HepG2 (cell line): ENCODE results near the gene AIP. TPM values are rescaled to one million over a fixed set of nuclear protein-coding genes. Genes with fewer than 3 reads are reported as not detected.
A peak's percentile ranks its signal among the peaks of the same experiment; 100 is the strongest.

Experiments
- ARNT ChIP-seq: fragments of 450-650 bp; IDR thresholded peaks from 2 replicates; pipeline ENCODE4 v1.6.1; 2017
- ATF3 ChIP-seq: sonication (generic); formaldehyde crosslinking; IDR thresholded peaks from 2 replicates; pipeline ENCODE4 v1.4.0; 2020; ENCODE audit warnings: missing genetic modification reagents
- CENPBD1 ChIP-seq: sonication (generic); formaldehyde crosslinking; IDR thresholded peaks from 2 replicates; pipeline ENCODE4 v1.8.0; 2022; ENCODE audit warnings: missing genetic modification reagents, low read depth, mild to moderate bottlenecking, borderline replicate concordance
- GRHL1 ChIP-seq: sonication (generic); formaldehyde crosslinking; conservative IDR thresholded peaks from 2 replicates; pipeline ENCODE4 v1.8.0; 2022; ENCODE audit warnings: missing genetic modification reagents
- KMT2A ChIP-seq: sonication (generic); formaldehyde crosslinking; IDR thresholded peaks from 2 replicates; pipeline ENCODE4 v1.4.0; 2020; ENCODE audit warnings: missing genetic modification reagents
- KMT2B ChIP-seq: IDR thresholded peaks from 2 replicates; pipeline ENCODE4 v1.6.1; 2016; ENCODE audit warnings: missing genetic modification reagents, missing compliant biosample characterization
- MAFF ChIP-seq: IDR thresholded peaks from 2 replicates; pipeline ENCODE4 v1.6.1; 2011; ENCODE audit warnings: low read depth, low read length, improper control_type of control experiment
- PITX1 ChIP-seq: sonication (generic); formaldehyde crosslinking; IDR thresholded peaks from 2 replicates; pipeline ENCODE4 v1.5.1; 2020; ENCODE audit warnings: mild to moderate bottlenecking, missing genetic modification reagents
- PRDM15 ChIP-seq: sonication (generic); formaldehyde crosslinking; IDR thresholded peaks from 2 replicates; pipeline ENCODE4 v1.4.0; 2020; ENCODE audit warnings: missing genetic modification reagents
- RERE ChIP-seq: IDR thresholded peaks from 2 replicates; pipeline ENCODE4 v1.6.1; 2016; ENCODE audit warnings: low read depth, missing genetic modification reagents, missing compliant biosample characterization
- TCF7 ChIP-seq: sonication (generic); IDR thresholded peaks from 2 replicates; pipeline ENCODE4 v1.6.1; 2016; ENCODE audit warnings: antibody characterized with exemption, low read depth
- ZFP37 ChIP-seq: sonication (generic); formaldehyde crosslinking; IDR thresholded peaks from 2 replicates; pipeline ENCODE4 v1.4.0; 2020; ENCODE audit warnings: missing genetic modification reagents, borderline replicate concordance
- ZNF468 ChIP-seq: sonication (generic); formaldehyde crosslinking; IDR thresholded peaks from 2 replicates; pipeline ENCODE4 v1.8.0; 2022; ENCODE audit warnings: mild to moderate bottlenecking, moderate library complexity, missing genetic modification reagents
- ZNF510 ChIP-seq: sonication (generic); formaldehyde crosslinking; IDR thresholded peaks from 2 replicates; pipeline ENCODE4 v1.4.0; 2020; ENCODE audit warnings: low read depth, mild to moderate bottlenecking, missing genetic modification reagents
- ZNF878 ChIP-seq: sonication (generic); formaldehyde crosslinking; IDR thresholded peaks from 2 replicates; pipeline ENCODE4 v1.8.1; 2023; ENCODE audit warnings: mild to moderate bottlenecking, missing genetic modification reagents, moderate library complexity
- polyA plus RNA-seq, 8 experiments: library from polyadenylated mRNA; depleted of rRNA in 3 of 8; stranded (reverse) in 7 of 8; unstranded in 1 of 8; fragments of >200 nt; fragmentation: Illumina TruSeq in 4 of 8; extraction: Trizol in 4 of 8; gene quantifications; 2 replicates each; pipeline versions ENCODE4 v1.2.1 to v1.2.3, GENCODE V29; 2011 to 2016; ENCODE audit warnings: low read depth in 4 of 8, missing spikeins in 1 of 8, mixed read lengths in 1 of 8; ENCODE audit not compliant: insufficient read depth in 1 of 8
- total RNA-seq, 5 experiments: library from RNA; depleted of rRNA; stranded (reverse); fragments of >200 nt; fragmentation: Illumina TruSeq; extraction: Trizol; gene quantifications; 2 replicates each; pipeline ENCODE4 v1.2.3, GENCODE V29; 2016; ENCODE audit warnings: low read depth in 1 of 5

The AIP gene
- total and polyA plus RNA-seq, 2 of the 13 experiments (the other 11 are each of a cell fraction or from before 2014, with no cell fraction given), result 51.8 to 110 TPM

- no peak for TF ChIP-seq GRHL1
- no peak for TF ChIP-seq ATF3 (CRISPR knock-in tag)
- no peak for TF ChIP-seq PRDM15 (CRISPR knock-in tag)
- no peak; the same call in 1 of the 2 replicates for TF ChIP-seq ZNF878
- peak; percentile 19; the same call in 1 of the 2 replicates for TF ChIP-seq KMT2A (CRISPR knock-in tag)
- no peak for TF ChIP-seq MAFF
- no peak for TF ChIP-seq RERE (CRISPR knock-in tag)
- TF ChIP-seq CENPBD1, result no peak
- TF ChIP-seq ZFP37 (CRISPR knock-in tag), result peak; percentile 73; the same call in 1 of the 2 replicates
- 0 out of 2 replicates have a peak, but pooled peaks have one; percentile 10 for TF ChIP-seq PITX1 (CRISPR knock-in tag)
- TF ChIP-seq ZNF510 (CRISPR knock-in tag), result no peak; the same call in 1 of the 2 replicates
- TF ChIP-seq ARNT, result no peak
- no peak for TF ChIP-seq KMT2B (CRISPR knock-in tag)
- TF ChIP-seq ZNF468 (CRISPR knock-in tag), result no peak
- TF ChIP-seq TCF7, result no peak
Observed at GRCh38 chr11:67468759-67469507, 13.9 kb upstream of the AIP start, which contains the start of gene TMEM134 (continued).
